Subcutaneous abdominal adipose tissue (tissue), 5 donors: ENCODE data around the gene ALAS1.
A peak's percentile ranks its signal among the peaks of the same experiment; 100 is the strongest.

Experiments
- H3K27ac ChIP-seq: one replicate; pipeline ENCODE4 v1.7.0; 2013; ENCODE audit warnings: low read depth, mild to moderate bottlenecking, inconsistent platforms, low read length, moderate library complexity
- H3K27me3 ChIP-seq, 5 donors: one replicate each; pipeline ENCODE4 v1.7.0; 2013; ENCODE audit warnings: low read length in 5 of 5, inconsistent platforms in 1 of 5; ENCODE audit not compliant: control insufficient read depth in 5 of 5, insufficient read depth in 4 of 5
- H3K36me3 ChIP-seq, 5 donors: one replicate each; pipeline ENCODE4 v1.7.0; 2013; ENCODE audit warnings: low read length in 5 of 5; ENCODE audit not compliant: control insufficient read depth in 5 of 5, insufficient read depth in 5 of 5
- H3K4me1 ChIP-seq, 5 donors: one replicate each; pipeline ENCODE4 v1.7.0; 2013; ENCODE audit warnings: low read length in 5 of 5, mild to moderate bottlenecking in 3 of 5, moderate library complexity in 1 of 5; ENCODE audit not compliant: control insufficient read depth in 5 of 5, insufficient read depth in 5 of 5
- H3K4me3 ChIP-seq, 5 donors: one replicate each; pipeline ENCODE4 v1.7.0; 2013; ENCODE audit warnings: low read length in 5 of 5, low read depth in 1 of 5
- H3K9ac ChIP-seq, 5 donors: one replicate each; pipeline ENCODE4 v1.7.0; 2013; ENCODE audit warnings: low read length in 5 of 5, mild to moderate bottlenecking in 4 of 5, moderate library complexity in 3 of 5
- H3K9me3 ChIP-seq, 5 donors: one replicate each; pipeline ENCODE4 v1.7.0; 2013; ENCODE audit warnings: low read length in 5 of 5; ENCODE audit not compliant: control insufficient read depth in 5 of 5
- donor health status: healthy.
- donor health status: healthy.
- donor health status: healthy.
- donor health status: healthy.
- donor health status: healthy.

The ALAS1 gene

DNA sequence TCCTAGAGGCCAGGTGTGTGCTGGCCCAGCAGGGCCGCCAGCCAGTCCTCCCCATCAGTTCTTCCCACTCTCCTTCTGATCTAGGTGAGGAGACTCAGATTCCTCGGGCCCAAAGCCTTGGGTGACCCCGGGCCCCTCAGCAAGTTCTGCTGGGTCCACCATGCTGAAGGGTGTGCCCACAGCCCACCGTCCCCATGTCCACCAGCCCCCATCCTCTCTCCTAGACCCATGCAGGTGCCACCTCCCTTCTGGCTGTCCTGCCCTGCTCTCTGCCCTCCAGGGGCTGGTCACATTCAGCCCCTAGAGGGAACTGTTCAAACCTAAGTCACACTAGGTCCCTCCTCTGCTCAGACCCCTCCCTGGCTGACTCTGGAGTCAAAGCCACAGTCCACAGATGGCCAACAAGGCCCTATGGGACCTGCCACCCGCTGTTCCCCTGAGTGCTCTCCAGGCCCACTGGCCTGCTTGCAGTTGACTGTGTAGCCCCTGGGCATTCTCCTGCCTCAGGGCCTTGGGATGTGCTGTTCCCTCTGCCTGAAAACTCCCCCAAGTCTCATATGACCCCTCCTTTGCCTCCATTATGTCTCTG, 28.4 kb downstream of the ALAS1 start:
- no peak overlapping the region for H3K27ac ChIP-seq
- H3K36me3 ChIP-seq = peaks cover 0 to 54% (median 38%) of the 10 kb centered on the region in 5 donors
- no peaks in the 10 kb centered on the region for H3K9me3 ChIP-seq
- no peaks in the 10 kb centered on the region for H3K27me3 ChIP-seq
- H3K4me1 ChIP-seq = peaks cover 0 to 16% (median 13%) of the 10 kb centered on the region in 5 donors
- H3K4me3 ChIP-seq = no peak overlapping the region
- no peak overlapping the region for H3K9ac ChIP-seq

- no peak overlapping the region for H3K27ac ChIP-seq
- no peak overlapping the region for H3K9ac ChIP-seq
- no peak overlapping the region for H3K4me3 ChIP-seq
- H3K4me1 ChIP-seq = peaks cover 0 to 16% (median 12%) of the 10 kb centered on the region in 5 donors
- H3K27me3 ChIP-seq = no peaks in the 10 kb centered on the region
- H3K36me3 ChIP-seq = peaks cover 0 to 62% (median 46%) of the 10 kb centered on the region in 5 donors
- no peaks in the 10 kb centered on the region for H3K9me3 ChIP-seq
These were observed 29.2 kb downstream of the ALAS1 start for GRCh38 chr3:52227117-52227516.

DNA sequence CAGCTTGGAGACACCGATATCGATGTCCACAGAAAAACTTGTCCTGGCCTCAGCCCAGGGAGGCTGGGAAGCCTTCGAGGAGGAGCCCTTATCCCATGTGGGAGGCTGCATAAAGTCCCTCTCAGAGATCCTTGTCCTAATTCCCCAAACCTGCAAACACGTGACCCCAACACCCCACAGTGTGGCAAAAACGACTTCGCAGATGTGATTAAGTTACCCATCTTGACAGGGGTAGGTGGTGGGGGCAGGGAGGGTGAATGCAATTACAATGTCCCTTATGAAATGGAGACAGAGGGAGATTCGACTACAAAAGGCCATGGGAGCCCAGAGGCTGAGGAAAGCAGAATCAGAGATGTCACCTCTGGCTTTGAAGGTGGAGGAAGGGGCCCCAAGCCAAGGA, 29.8 kb downstream of the ALAS1 start:
- no peak overlapping the region for H3K27ac ChIP-seq
- H3K4me1 ChIP-seq = peaks cover 1 to 15% (median 13%) of the 10 kb centered on the region in 5 donors
- no peaks in the 10 kb centered on the region for H3K27me3 ChIP-seq
- H3K4me3 ChIP-seq = no peak overlapping the region
- H3K36me3 ChIP-seq = peaks cover 0 to 64% (median 51%) of the 10 kb centered on the region in 5 donors
- no peaks in the 10 kb centered on the region for H3K9me3 ChIP-seq
- H3K9ac ChIP-seq = no peak overlapping the region

GRCh38 chr3:52228266-52228665, 30.3 kb downstream of the ALAS1 start:
- H3K4me1 ChIP-seq = peaks cover 1 to 20% (median 17%) of the 10 kb centered on the region in 5 donors
- no peak overlapping the region for H3K4me3 ChIP-seq
- no peak overlapping the region for H3K9ac ChIP-seq
- H3K9me3 ChIP-seq = no peaks in the 10 kb centered on the region
- no peak overlapping the region for H3K27ac ChIP-seq
- H3K36me3 ChIP-seq = peaks cover 0 to 66% (median 51%) of the 10 kb centered on the region in 5 donors
- no peaks in the 10 kb centered on the region for H3K27me3 ChIP-seq

DNA sequence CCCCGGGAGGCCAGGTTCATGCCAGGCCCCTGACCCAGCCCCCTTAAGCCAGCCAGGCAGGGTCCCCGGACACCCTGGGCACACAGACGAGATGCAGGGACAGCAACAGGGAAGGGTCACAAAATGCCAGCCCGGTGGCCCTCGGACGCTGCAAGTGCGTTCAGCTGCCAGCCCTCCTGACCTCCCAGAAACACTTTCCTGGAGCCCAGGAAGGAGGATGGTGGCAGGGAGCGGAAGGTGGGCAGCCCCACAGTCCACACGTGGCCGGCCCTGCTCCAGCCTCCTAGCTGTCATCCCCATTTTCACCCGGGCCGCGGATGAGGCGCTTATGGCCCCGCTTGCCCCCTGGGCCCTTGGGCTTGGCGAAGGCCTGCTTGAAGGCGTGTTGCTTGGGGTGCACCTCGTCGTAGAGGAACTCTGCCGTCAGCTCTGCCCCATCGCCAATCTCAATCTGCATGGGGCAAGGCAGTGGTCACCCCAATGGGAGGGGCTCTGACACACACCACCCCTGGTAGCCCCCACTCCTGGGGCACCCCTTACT, 30.9 kb downstream of the ALAS1 start:
- Histone ChIP-seq H3K4me3 (no peak overlapping the region), H3K4me1 (peaks cover 1 to 26% (median 20%) of the 10 kb centered on the region in 5 donors), H3K27me3 (no peaks in the 10 kb centered on the region), H3K9me3 (no peaks in the 10 kb centered on the region), H3K36me3 (peaks cover 0 to 64% (median 51%) of the 10 kb centered on the region in 5 donors), H3K27ac (no peak overlapping the region), H3K9ac (no peak overlapping the region)

- no peak overlapping the region for H3K9ac ChIP-seq
- no peak overlapping the region for H3K27ac ChIP-seq
- peaks cover 1 to 34% (median 28%) of the 10 kb centered on the region in 5 donors for H3K4me1 ChIP-seq
- H3K36me3 ChIP-seq = peaks cover 0 to 72% (median 58%) of the 10 kb centered on the region in 5 donors
- no peaks in the 10 kb centered on the region for H3K27me3 ChIP-seq
- H3K9me3 ChIP-seq = no peaks in the 10 kb centered on the region
- no peak overlapping the region for H3K4me3 ChIP-seq
These were observed 31.7 kb downstream of the ALAS1 start for GRCh38 chr3:52229656-52230055.

- H3K4me3 ChIP-seq = no peak overlapping the region
- no peaks in the 10 kb centered on the region for H3K9me3 ChIP-seq
- H3K27me3 ChIP-seq = no peaks in the 10 kb centered on the region
- no peak overlapping the region for H3K27ac ChIP-seq
- H3K36me3 ChIP-seq = peaks cover 0 to 73% (median 62%) of the 10 kb centered on the region in 5 donors
- H3K4me1 ChIP-seq = peaks cover 1 to 42% (median 35%) of the 10 kb centered on the region in 5 donors
- H3K9ac ChIP-seq = no peak overlapping the region
These were observed 32.5 kb downstream of the ALAS1 start for GRCh38 chr3:52230461-52230860.

GRCh38 chr3:52230889-52231499, 33.0 kb downstream of the ALAS1 start:
- H3K4me3 ChIP-seq = no peak overlapping the region
- H3K9me3 ChIP-seq = no peaks in the 10 kb centered on the region
- H3K27ac ChIP-seq = no peak overlapping the region
- H3K4me1 ChIP-seq = peaks cover 1 to 47% (median 39%) of the 10 kb centered on the region in 5 donors
- H3K9ac ChIP-seq = no peak overlapping the region
- no peaks in the 10 kb centered on the region for H3K27me3 ChIP-seq
- peaks cover 0 to 73% (median 62%) of the 10 kb centered on the region in 5 donors for H3K36me3 ChIP-seq

DNA sequence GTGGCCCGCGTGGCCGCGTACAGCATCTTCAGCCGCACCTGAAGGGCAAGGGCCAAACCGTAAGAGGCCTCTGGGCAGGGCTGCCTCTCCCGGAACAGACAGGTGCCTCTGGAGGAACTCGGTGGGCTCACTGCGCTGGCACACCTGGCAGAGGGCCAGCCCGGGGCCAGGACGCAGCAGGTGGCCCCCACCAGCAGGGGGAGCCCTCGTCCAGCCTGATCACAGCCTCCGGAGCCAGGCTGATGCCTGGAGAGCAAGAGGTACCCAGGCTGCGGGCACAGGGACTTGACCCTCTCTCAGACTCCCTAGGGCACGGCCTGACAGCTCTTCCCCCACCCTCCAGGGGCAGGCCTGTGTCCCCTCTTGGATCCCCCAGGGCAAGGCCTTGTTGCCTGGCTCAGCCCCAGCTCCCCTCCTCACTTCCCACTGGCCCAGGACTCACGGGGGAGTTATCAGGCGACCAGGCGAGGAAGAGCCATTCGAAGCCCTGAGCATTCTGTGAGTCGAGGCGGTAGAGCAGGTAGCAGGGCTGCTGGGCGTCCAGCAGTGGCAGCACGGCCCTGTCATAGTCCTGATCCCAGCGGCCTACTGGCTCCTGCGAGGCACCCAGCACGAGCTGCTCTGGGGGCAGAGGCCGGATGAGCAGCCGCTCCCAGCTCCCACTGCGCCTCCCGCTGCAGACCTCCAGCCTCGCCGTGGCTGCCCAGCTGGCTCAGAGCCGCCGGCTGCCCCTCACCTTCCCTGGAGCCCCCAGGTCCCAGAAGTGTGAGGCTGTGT, 33.7 kb downstream of the ALAS1 start:
- Histone ChIP-seq H3K4me3 (no peak overlapping the region), H3K9ac (peak overlapping the region in 1 of 5 donors; percentile 13), H3K27me3 (no peaks in the 10 kb centered on the region), H3K36me3 (peaks cover 0 to 73% (median 62%) of the 10 kb centered on the region in 5 donors), H3K9me3 (no peaks in the 10 kb centered on the region), H3K27ac (no peak overlapping the region), H3K4me1 (peaks cover 1 to 53% (median 45%) of the 10 kb centered on the region in 5 donors)
